Superior temporal gyrus (tissue), 1 donor: ENCODE results near the gene OR2A7.
"Not testable (repeated sequence)": the region's sequence is repeated elsewhere in the genome, so short reads cannot be mapped to it uniquely, and the experiment has no call there.

Experiments
- DNase-seq: peaks from one replicate; pipeline ENCODE4 v3.0.0-alpha.2; 2016; ENCODE audit errors: extremely low spot score

Gene OR2A7, protein sequence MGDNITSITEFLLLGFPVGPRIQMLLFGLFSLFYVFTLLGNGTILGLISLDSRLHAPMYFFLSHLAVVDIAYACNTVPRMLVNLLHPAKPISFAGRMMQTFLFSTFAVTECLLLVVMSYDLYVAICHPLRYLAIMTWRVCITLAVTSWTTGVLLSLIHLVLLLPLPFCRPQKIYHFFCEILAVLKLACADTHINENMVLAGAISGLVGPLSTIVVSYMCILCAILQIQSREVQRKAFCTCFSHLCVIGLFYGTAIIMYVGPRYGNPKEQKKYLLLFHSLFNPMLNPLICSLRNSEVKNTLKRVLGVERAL

GRCh38 chr7:144264692-144265091 is at the start of gene OR2A7:
Gene OR2A7, minus strand, starts transcription at chr7:144264792. Its CDS starts 5,164 bp downstream, at chr7:144259628.
- DNase-seq = not testable (repeated sequence)

- not testable (repeated sequence) for DNase-seq
Measured at GRCh38 chr7:144311872-144312469, 47.4 kb upstream of the OR2A7 start, which contains the start of gene OR2A1. Gene OR2A1, plus strand, starts transcription at chr7:144312419. Its CDS starts 5,706 bp downstream, at chr7:144318125.

DNA sequence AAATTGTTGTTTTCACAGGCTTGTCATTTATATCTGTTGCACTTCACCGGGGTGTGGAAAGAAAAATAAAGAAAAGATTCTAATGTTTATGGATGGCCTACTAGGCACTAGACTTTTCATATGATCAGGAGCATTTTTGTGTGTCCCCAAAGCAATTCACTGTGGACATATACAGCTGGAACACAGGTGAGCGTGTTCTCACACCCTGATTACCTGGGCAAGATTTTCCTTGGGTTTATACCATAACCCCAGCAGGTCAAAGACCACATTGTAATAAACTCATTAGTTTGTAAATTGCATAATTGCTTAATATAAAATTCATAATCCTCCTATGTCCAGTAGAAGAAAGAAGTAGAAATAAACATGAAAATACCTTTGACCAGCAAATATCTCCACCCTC is 46.6 kb upstream of the OR2A7 start:
- DNase-seq = not testable (repeated sequence)

GRCh38 chr7:144309702-144310101 is 45.1 kb upstream of the OR2A7 start:
- DNase-seq = not testable (repeated sequence)

DNA sequence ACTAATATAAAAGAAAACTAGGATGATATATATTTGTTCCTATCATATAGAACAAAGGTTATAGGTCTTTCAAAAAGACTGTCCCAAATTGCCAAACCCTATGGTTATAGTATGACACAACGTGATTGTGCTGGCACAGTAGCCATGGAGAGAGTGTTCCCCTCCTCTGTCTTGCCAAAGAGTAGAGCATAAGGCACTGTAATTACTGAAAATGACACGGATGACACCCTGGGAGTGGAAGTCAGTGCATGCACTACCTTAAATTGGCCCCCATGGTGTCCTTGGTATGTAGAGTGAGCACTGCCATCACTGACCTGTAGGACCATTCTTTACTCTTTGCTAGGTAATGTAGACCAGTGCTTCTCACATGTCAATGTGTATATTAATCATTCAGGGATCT is 40.6 kb upstream of the OR2A7 start:
- DNase-seq = not testable (repeated sequence)

DNA sequence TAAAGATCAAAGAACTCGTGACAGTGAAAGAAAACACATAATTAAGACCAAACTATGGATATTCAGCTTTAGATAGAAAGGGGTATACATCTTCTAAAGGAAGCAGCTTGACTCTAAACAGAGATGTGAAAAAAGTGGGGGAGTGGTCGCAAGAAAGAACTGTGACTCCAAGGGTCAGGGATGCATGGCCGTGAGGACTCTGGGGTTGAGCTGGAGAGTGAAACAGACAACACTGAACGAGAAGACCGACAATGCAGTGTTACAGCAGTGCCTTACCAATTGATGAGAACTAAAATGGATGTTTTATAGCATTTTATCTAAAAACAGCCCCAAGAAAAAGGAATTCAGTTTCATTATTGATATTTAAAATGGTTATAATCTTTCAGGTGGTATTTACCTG is 39.0 kb upstream of the OR2A7 start:
- DNase-seq = not testable (repeated sequence)

GRCh38 chr7:144302578-144303303 is 38.1 kb upstream of the OR2A7 start:
- not testable (repeated sequence) for DNase-seq

GRCh38 chr7:144293794-144294499 is 29.4 kb upstream of the OR2A7 start:
- DNase-seq = not testable (repeated sequence)

GRCh38 chr7:144292384-144293161 is 28.0 kb upstream of the OR2A7 start:
- DNase-seq = not testable (repeated sequence)

DNA sequence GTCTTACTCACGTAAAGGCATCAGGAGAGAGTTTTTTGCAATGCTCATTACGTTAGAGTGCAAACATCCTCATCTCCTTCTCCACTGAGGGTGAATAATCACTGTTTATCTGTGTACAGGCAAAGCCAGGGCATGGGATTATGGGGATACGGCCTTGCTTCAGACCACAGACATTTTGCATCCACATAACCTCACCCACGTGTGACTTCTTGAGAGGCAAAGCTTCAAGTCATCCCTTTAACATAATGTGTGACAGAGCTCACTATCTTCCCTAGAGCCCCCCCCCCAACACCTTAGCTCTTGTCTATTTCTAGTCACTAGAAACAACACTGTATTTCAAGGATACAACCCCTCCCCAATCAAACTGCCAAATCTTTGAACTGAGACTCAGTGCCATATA is 27.0 kb upstream of the OR2A7 start:
- not testable (repeated sequence) for DNase-seq

DNA sequence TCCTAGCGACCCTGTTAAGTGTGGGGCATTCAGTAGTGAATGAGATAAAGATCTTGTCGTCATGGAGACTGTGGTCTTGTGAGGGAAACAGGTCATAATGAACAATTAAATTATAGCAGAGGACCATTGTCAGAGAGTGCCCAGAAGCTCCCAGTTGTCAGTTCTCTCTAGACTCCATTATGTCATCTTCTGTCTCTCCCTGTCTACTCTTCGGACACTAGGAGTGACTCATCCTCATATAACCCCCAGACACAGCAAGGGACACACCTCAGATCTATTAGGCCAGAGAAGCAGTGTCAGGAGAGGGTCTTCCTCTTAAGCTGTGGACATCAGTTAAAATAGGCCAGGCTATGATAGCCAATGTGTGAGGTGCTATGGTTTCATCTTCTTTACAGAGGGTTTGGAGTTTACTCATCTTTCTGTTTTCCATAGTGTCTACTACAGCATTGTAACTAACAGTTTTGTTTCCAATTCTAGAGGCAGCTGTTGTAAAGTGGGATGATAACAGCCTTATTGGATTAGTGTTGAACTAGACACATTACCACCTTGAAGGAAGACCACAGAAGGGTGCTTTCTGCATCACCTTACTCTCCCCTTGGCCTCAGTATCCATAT is 22.7 kb upstream of the OR2A7 start:
- not testable (repeated sequence) for DNase-seq

DNA sequence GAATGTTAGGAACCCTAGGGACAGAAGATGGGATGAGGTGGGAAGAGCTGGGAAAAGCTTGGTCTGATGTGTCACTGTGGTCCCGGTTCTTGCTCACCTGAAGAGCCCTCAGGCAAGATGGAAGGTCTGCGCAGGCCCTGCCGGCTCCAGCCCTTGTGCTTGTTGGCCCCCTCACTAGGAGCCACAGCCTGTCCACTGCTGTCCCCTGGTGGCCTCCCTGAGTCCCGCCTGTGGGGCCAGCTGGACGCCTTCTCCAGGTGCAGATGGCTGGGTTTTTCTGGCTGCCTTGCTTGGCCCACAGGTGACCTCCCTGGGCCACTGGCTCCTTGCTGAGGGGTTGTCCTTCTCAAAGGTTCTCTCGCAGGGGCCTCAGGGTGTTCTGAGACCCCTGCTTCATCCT is 19.1 kb upstream of the OR2A7 start:
- DNase-seq = not testable (repeated sequence)

- not testable (repeated sequence) for DNase-seq
Measured at GRCh38 chr7:144282490-144282889, 17.9 kb upstream of the OR2A7 start.

- DNase-seq = not testable (repeated sequence)
Measured at GRCh38 chr7:144281981-144282380, 17.4 kb upstream of the OR2A7 start.

GRCh38 chr7:144280010-144280409 is 15.4 kb upstream of the OR2A7 start:
- DNase-seq = not testable (repeated sequence)

- not testable (repeated sequence) for DNase-seq
Measured at GRCh38 chr7:144275281-144275680, 10.7 kb upstream of the OR2A7 start.

- DNase-seq = not testable (repeated sequence)
Measured at GRCh38 chr7:144269188-144269587, 4.6 kb upstream of the OR2A7 start, which contains the start of gene CTAGE8. Gene CTAGE8, minus strand, starts transcription at chr7:144269288. Its CDS starts 38 bp downstream, at chr7:144269250.

GRCh38 chr7:144262128-144262527 is 2.5 kb downstream of the OR2A7 start:
- not testable (repeated sequence) for DNase-seq

DNA sequence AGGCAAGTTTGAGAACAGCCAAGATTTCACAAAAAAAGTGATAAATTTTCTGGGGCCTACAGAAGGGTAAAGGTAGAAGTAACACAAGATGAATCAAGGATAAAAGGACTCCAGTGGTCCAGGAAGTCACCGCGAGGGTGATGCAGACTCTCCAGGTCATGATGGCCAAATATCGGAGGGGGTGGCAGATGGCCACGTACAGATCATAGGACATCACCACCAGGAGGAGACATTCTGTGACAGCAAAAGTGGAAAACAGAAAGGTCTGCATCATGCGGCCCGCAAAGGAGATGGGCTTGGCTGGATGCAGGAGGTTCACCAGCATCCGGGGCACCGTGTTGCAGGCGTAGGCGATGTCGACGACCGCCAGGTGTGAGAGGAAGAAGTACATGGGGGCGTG is 5.5 kb downstream of the OR2A7 start:
- not testable (repeated sequence) for DNase-seq

- no peak for DNase-seq
Measured at GRCh38 chr7:144256112-144256511, 8.5 kb downstream of the OR2A7 start.
